GM18502 (cell line): ENCODE measurements around the gene PMM2.
"Not testable (repeated sequence)": the region's sequence is repeated elsewhere in the genome, so short reads cannot be mapped to it uniquely, and the experiment has no call there.

Source experiments
- ATAC-seq: cut with Tn5 transposase; IDR thresholded peaks from one replicate; pipeline ENCODE4 v1.9.1; 2021; ENCODE audit warnings: mild to moderate bottlenecking; ENCODE audit not compliant: unreplicated experiment, poor library complexity

PMM2 gene

GRCh38 chr16:8797364-8798173, at the start of gene PMM2, which contains the start of gene TMEM186:
PMM2 (plus strand) TSS chr16:8797839; CDS start chr16:8797883, 44 bp downstream.
TMEM186 (minus strand) TSS chr16:8797639; CDS start chr16:8797614, 25 bp downstream.
- ATAC-seq, result peak; percentile 94

- ATAC-seq, result not testable (repeated sequence)
These were observed 48.7 kb upstream of the PMM2 start for GRCh38 chr16:8748944-8749343.

GRCh38 chr16:8751481-8752311, 45.9 kb upstream of the PMM2 start:
- ATAC-seq, result no peak

GRCh38 chr16:8752706-8753105, 44.9 kb upstream of the PMM2 start:
- no peak for ATAC-seq

GRCh38 chr16:8753416-8754054, 44.1 kb upstream of the PMM2 start:
- ATAC-seq, result no peak

GRCh38 chr16:8756755-8757154, 40.9 kb upstream of the PMM2 start:
- ATAC-seq, result no peak

- ATAC-seq, result no peak
These were observed 39.6 kb upstream of the PMM2 start for GRCh38 chr16:8758022-8758421.

- no peak for ATAC-seq
These were observed 37.6 kb upstream of the PMM2 start for GRCh38 chr16:8760021-8760420.

- ATAC-seq, result no peak
These were observed 36.6 kb upstream of the PMM2 start for GRCh38 chr16:8761078-8761477.

GRCh38 chr16:8762254-8762653, 35.4 kb upstream of the PMM2 start:
- ATAC-seq, result no peak

- ATAC-seq, result no peak
These were observed 34.6 kb upstream of the PMM2 start for GRCh38 chr16:8763083-8763482.

GRCh38 chr16:8763899-8764298, 33.7 kb upstream of the PMM2 start:
- ATAC-seq, result no peak

GRCh38 chr16:8764525-8765250, 33.0 kb upstream of the PMM2 start:
- ATAC-seq, result no peak

- no peak for ATAC-seq
These were observed 30.5 kb upstream of the PMM2 start for GRCh38 chr16:8767176-8767575.

- ATAC-seq, result no peak
These were observed 29.4 kb upstream of the PMM2 start for GRCh38 chr16:8768283-8768682.

GRCh38 chr16:8768692-8769091, 28.9 kb upstream of the PMM2 start:
- no peak for ATAC-seq

GRCh38 chr16:8773537-8773936, 24.1 kb upstream of the PMM2 start:
- ATAC-seq, result no peak

GRCh38 chr16:8774208-8774607, 23.4 kb upstream of the PMM2 start:
- ATAC-seq, result no peak

- ATAC-seq, result no peak
These were observed 22.3 kb upstream of the PMM2 start for GRCh38 chr16:8775359-8775758.

- no peak for ATAC-seq
These were observed 21.5 kb upstream of the PMM2 start for GRCh38 chr16:8776129-8776584.
